WTC11 (cell line): ENCODE data around the gene CCT6A. TPM values are rescaled to one million over a fixed set of nuclear protein-coding genes. Genes with fewer than 3 reads are reported as not detected.
"Not testable (repeated sequence)": the region's sequence is repeated elsewhere in the genome, so short reads cannot be mapped to it uniquely, and the experiment has no call there.

Experiments used
- ATAC-seq: fragments of 200-7000 bp; cut with Tn5 transposase; 2 replicates; pipeline ENCODE4 v1.10.0; 2021; ENCODE audit warnings: mild to moderate bottlenecking, moderate library complexity
- CTCF ChIA-PET: fragments of 300-600 bp; sonication (Branson Sonifier 250); formaldehyde crosslinking; loops from one replicate; lab custom pipeline; 2021; ENCODE audit warnings: antibody characterized with exemption; lab: Charles Lee
- POLR2A ChIA-PET: fragments of 350-600 bp; sonication (Branson Sonifier 250); formaldehyde crosslinking; loops from one replicate; lab custom pipeline; 2021; ENCODE audit warnings: antibody characterized with exemption; lab: Charles Lee
- DNase-seq: peaks from one replicate; pipeline ENCODE4 v3.0.0; 2021; ENCODE audit warnings: low spot score
- H3K27ac Mint-ChIP-seq: 2 replicates; pipeline ENCODE4 v1.8.0; 2021; ENCODE audit warnings: mixed read lengths
- H3K27me3 Mint-ChIP-seq: 2 replicates; pipeline ENCODE4 v1.8.0; 2021; ENCODE audit warnings: low read depth, mild to moderate bottlenecking, moderate library complexity, mixed read lengths
- H3K36me3 Mint-ChIP-seq: 2 replicates; pipeline ENCODE4 v1.8.0; 2021; ENCODE audit warnings: mixed read lengths
- H3K4me1 Mint-ChIP-seq: 2 replicates; pipeline ENCODE4 v1.8.0; 2022; ENCODE audit warnings: mixed read lengths
- H3K4me3 Mint-ChIP-seq: 2 replicates; pipeline ENCODE4 v1.8.0; 2021; ENCODE audit warnings: mild to moderate bottlenecking, moderate library complexity, mixed read lengths
- H3K9me3 Mint-ChIP-seq: 2 replicates; pipeline ENCODE4 v1.8.0; 2021; ENCODE audit warnings: mixed read lengths
- ATF6 ChIP-seq: sonication (generic); formaldehyde crosslinking; IDR thresholded peaks from 2 replicates; pipeline ENCODE4 v1.8.1; 2023; ENCODE audit warnings: mild to moderate bottlenecking, missing genetic modification reagents
- E2F5 ChIP-seq: sonication (generic); formaldehyde crosslinking; IDR thresholded peaks from 2 replicates; pipeline ENCODE4 v1.8.1; 2022; ENCODE audit warnings: mild to moderate bottlenecking, moderate library complexity, missing genetic modification reagents
- HMGXB4 ChIP-seq: sonication (generic); formaldehyde crosslinking; IDR thresholded peaks from 2 replicates; pipeline ENCODE4 v1.8.1; 2023; ENCODE audit warnings: mild to moderate bottlenecking, moderate library complexity, missing genetic modification reagents
- PRDM15 ChIP-seq: sonication (generic); formaldehyde crosslinking; IDR thresholded peaks from 2 replicates; pipeline ENCODE4 v1.8.0; 2022; ENCODE audit warnings: missing genetic modification reagents
- RORB ChIP-seq: fragments of 250-450 bp; sonication (Bioruptor Pico); IDR thresholded peaks from 2 replicates; pipeline ENCODE4 v1.9.0; 2021; ENCODE audit warnings: mild to moderate bottlenecking
- TP53 ChIP-seq: sonication (generic); formaldehyde crosslinking; IDR thresholded peaks from 2 replicates; pipeline ENCODE4 v1.8.1; 2023; ENCODE audit warnings: mild to moderate bottlenecking, missing genetic modification reagents
- USF1 ChIP-seq: sonication (generic); formaldehyde crosslinking; IDR thresholded peaks from 2 replicates; pipeline ENCODE4 v1.8.0; 2022; ENCODE audit warnings: mild to moderate bottlenecking, missing genetic modification reagents
- ZNF281 ChIP-seq: sonication (generic); formaldehyde crosslinking; IDR thresholded peaks from 2 replicates; pipeline ENCODE4 v1.8.0; 2023; ENCODE audit warnings: mild to moderate bottlenecking, missing genetic modification reagents
- ZNF317 ChIP-seq: sonication (generic); formaldehyde crosslinking; IDR thresholded peaks from 2 replicates; pipeline ENCODE4 v1.8.1; 2023; ENCODE audit warnings: low read depth, mild to moderate bottlenecking, moderate library complexity, missing genetic modification reagents, borderline replicate concordance
- ZSCAN18 ChIP-seq: fragments of 250-450 bp; sonication (Bioruptor Pico); IDR thresholded peaks from 2 replicates; pipeline ENCODE4 v2.1.2; 2022; ENCODE audit warnings: mild to moderate bottlenecking, moderate library complexity
- total RNA-seq: library from RNA; stranded (reverse); gene quantifications from 3 replicates; pipeline ENCODE4 v1.2.3, GENCODE V29; 2021

The CCT6A gene
- total RNA-seq, 1 experiment from 2014 or later, result 246 TPM

GRCh38 chr7:56040730-56041129, 10.8 kb upstream of the CCT6A start:
- Mint-ChIP-seq H3K36me3 (peaks cover 23% of the 10 kb centered on the region), H3K4me3 (no peak overlapping the region), H3K4me1 (no peaks in the 10 kb centered on the region), H3K27me3 (no peaks in the 10 kb centered on the region), H3K9me3 (no peaks in the 10 kb centered on the region), H3K27ac (no peak overlapping the region)
- ChIA-PET CTCF (interaction anchor here (0.7 kb wide), 1 partner anchor 39 kb away, joined by 6 read pairs; no protein-coding TSS in a partner anchor), POLR2A (interaction anchor here (0.6 to 1.3 kb wide), 3 partner anchors 11 to 142 kb away, joined by 4 to 9 read pairs (median 7); partner anchors contain the start of genes CCT6A and PSPH)
- TF ChIP-seq USF1 (CRISPR knock-in tag), result no peak
- TF ChIP-seq TP53 (CRISPR knock-in tag), result no peak
- TF ChIP-seq ATF6, result no peak
- TF ChIP-seq ZSCAN18 (CRISPR knock-in tag), result no peak
- no peak for TF ChIP-seq PRDM15 (CRISPR knock-in tag)
- TF ChIP-seq E2F5, result no peak
- DNase-seq, result no peak
- ATAC-seq, result no peak

- not testable (repeated sequence) for H3K9me3 Mint-ChIP-seq, H3K27ac Mint-ChIP-seq, ATAC-seq, H3K4me1 Mint-ChIP-seq, H3K4me3 Mint-ChIP-seq, DNase-seq, H3K27me3 Mint-ChIP-seq
- CTCF ChIA-PET, result interaction anchor here (0.8 kb wide), 1 partner anchor 17 kb away, joined by 3 read pairs; no protein-coding TSS in a partner anchor
- H3K36me3 Mint-ChIP-seq, result peaks cover 19% of the 10 kb centered on the region
- POLR2A ChIA-PET, result interaction anchor here (1.5 kb wide), 1 partner anchor 12 kb away, joined by 5 read pairs; no protein-coding TSS in a partner anchor
Measured at GRCh38 chr7:56045758-56046157, 5.8 kb upstream of the CCT6A start.

GRCh38 chr7:56046721-56047445, 4.7 kb upstream of the CCT6A start:
- ChIA-PET POLR2A (no interaction called here), CTCF (no interaction called here)
- Mint-ChIP-seq H3K36me3 (peaks cover 17% of the 10 kb centered on the region), H3K9me3 (no peaks in the 10 kb centered on the region), H3K27me3 (no peaks in the 10 kb centered on the region), H3K27ac (no peak overlapping the region), H3K4me1 (peaks cover 4% of the 10 kb centered on the region; the same call in 1 of the 2 replicates), H3K4me3 (no peak overlapping the region)
- TF ChIP-seq TP53 (CRISPR knock-in tag) (no peak), HMGXB4 (CRISPR knock-in tag) (no peak), RORB (CRISPR knock-in tag) (no peak), ZNF281 (no peak), ZNF317 (CRISPR knock-in tag) (no peak)
- DNase-seq, result no peak
- no peak for ATAC-seq

- H3K27ac Mint-ChIP-seq, DNase-seq, ATAC-seq, H3K27me3 Mint-ChIP-seq, CTCF ChIA-PET, H3K4me1 Mint-ChIP-seq, H3K9me3 Mint-ChIP-seq, H3K4me3 Mint-ChIP-seq, POLR2A ChIA-PET: not testable (repeated sequence)
- H3K36me3 Mint-ChIP-seq, result peaks cover 14% of the 10 kb centered on the region
Measured at GRCh38 chr7:56047446-56048116, 4.0 kb upstream of the CCT6A start.
